Effector memory CD8-positive, alpha-beta T cell (primary cell): ENCODE measurements around the gene GRM2.

ENCODE experiments used
- ATAC-seq: fragments of 150-1000 bp; cut with Tn5 transposase; replicated peaks from 2 replicates; pipeline ENCODE4 v1.10.0; 2021; ENCODE audit warnings: mild to moderate bottlenecking, moderate library complexity
- DNase-seq, 3 experiments: peaks; one replicate each; pipeline ENCODE4 v3.0.0; 2021
- H3K27ac Mint-ChIP-seq, 2 donors: one replicate each; pipeline ENCODE4 v1.8.0; 2022; ENCODE audit warnings: mild to moderate bottlenecking in 2 of 2, mixed read lengths in 2 of 2, moderate library complexity in 2 of 2
- H3K27me3 Mint-ChIP-seq, 2 donors: one replicate each; pipeline ENCODE4 v1.8.0; 2022; ENCODE audit warnings: mixed read lengths in 2 of 2
- H3K36me3 Mint-ChIP-seq: one replicate; pipeline ENCODE4 v1.8.0; 2022; ENCODE audit warnings: mild to moderate bottlenecking, moderate library complexity, mixed read lengths; ENCODE audit not compliant: insufficient read depth
- H3K4me1 Mint-ChIP-seq, 2 donors: one replicate each; pipeline ENCODE4 v1.8.0; 2022; ENCODE audit warnings: low read depth in 2 of 2, mixed read lengths in 2 of 2
- H3K4me3 Mint-ChIP-seq, 2 donors: one replicate each; pipeline ENCODE4 v1.8.0; 2022; ENCODE audit warnings: mild to moderate bottlenecking in 2 of 2, mixed read lengths in 2 of 2, moderate library complexity in 2 of 2
- H3K9me3 Mint-ChIP-seq, 2 donors: one replicate each; pipeline ENCODE4 v1.8.0; 2022; ENCODE audit warnings: mixed read lengths in 2 of 2

Gene GRM2

DNA sequence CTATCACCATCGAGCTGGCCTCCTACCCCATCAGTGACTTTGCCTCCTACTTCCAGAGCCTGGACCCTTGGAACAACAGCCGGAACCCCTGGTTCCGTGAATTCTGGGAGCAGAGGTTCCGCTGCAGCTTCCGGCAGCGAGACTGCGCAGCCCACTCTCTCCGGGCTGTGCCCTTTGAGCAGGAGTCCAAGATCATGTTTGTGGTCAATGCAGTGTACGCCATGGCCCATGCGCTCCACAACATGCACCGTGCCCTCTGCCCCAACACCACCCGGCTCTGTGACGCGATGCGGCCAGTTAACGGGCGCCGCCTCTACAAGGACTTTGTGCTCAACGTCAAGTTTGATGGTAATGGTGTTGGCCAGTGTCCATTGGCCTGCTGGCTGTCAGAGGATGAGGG is 6.1 kb downstream of the GRM2 start:
- Mint-ChIP-seq H3K9me3 (peaks cover 0 to 2% of the 10 kb centered on the region in 2 donors), H3K36me3 (no peaks in the 10 kb centered on the region), H3K4me1 (peaks cover 4 to 9% of the 10 kb centered on the region in 2 donors), H3K27me3 (no peaks in the 10 kb centered on the region), H3K27ac (no peak overlapping the region), H3K4me3 (no peak overlapping the region)
- DNase-seq (no peak), ATAC-seq (no peak)

DNA sequence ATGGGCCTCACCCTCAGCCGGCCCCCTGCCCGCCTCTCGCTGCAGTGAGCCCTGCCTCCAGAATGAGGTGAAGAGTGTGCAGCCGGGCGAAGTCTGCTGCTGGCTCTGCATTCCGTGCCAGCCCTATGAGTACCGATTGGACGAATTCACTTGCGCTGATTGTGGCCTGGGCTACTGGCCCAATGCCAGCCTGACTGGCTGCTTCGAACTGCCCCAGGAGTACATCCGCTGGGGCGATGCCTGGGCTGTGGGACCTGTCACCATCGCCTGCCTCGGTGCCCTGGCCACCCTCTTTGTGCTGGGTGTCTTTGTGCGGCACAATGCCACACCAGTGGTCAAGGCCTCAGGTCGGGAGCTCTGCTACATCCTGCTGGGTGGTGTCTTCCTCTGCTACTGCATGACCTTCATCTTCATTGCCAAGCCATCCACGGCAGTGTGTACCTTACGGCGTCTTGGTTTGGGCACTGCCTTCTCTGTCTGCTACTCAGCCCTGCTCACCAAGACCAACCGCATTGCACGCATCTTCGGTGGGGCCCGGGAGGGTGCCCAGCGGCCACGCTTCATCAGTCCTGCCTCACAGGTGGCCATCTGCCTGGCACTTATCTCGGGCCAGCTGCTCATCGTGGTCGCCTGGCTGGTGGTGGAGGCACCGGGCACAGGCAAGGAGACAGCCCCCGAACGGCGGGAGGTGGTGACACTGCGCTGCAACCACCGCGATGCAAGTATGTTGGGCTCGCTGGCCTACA is 8.5 kb downstream of the GRM2 start:
- DNase-seq: no peak
- Mint-ChIP-seq H3K27ac (no peak overlapping the region), H3K4me3 (no peak overlapping the region), H3K36me3 (no peaks in the 10 kb centered on the region), H3K9me3 (no peaks in the 10 kb centered on the region), H3K27me3 (no peaks in the 10 kb centered on the region), H3K4me1 (peaks cover 12 to 16% of the 10 kb centered on the region in 2 donors)
- no peak for ATAC-seq

DNA sequence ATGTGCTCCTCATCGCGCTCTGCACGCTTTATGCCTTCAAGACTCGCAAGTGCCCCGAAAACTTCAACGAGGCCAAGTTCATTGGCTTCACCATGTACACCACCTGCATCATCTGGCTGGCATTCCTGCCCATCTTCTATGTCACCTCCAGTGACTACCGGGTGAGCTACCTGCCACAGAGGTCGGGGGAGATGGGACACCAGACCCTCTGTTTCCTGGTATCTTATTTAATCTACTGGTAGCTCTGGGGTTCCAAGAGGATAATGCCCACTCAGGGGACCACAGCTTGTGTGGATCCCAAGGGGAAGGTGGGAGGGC is 9.1 kb downstream of the GRM2 start:
- peak overlapping the region in 1 of 2 donors; percentile 69 for H3K27ac Mint-ChIP-seq
- ATAC-seq (no peak), DNase-seq (no peak)
- no peaks in the 10 kb centered on the region for H3K36me3 Mint-ChIP-seq
- no peak overlapping the region for H3K4me3 Mint-ChIP-seq
- H3K9me3 Mint-ChIP-seq: no peaks in the 10 kb centered on the region
- peaks cover 17 to 20% of the 10 kb centered on the region in 2 donors for H3K4me1 Mint-ChIP-seq
- H3K27me3 Mint-ChIP-seq: no peaks in the 10 kb centered on the region

DNA sequence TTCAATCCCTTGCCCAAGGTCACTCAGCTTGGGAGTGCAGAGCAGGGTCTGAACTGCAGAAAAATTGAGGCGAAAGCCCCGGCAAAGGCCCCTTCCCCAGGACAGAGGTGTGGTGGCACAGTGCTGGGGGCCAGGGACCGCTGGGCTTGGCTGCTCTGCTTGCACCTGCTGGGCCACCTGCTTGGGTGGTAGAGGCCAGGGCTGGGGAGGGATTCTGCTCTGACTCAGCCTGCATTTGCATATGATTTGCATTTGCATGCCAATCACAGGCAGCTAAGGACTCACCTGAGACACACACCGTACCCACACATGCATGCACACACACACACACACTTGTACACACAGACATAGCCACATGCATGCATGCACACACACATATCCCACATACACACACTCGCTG is 9.9 kb downstream of the GRM2 start:
- H3K27me3 Mint-ChIP-seq: no peaks in the 10 kb centered on the region
- no peak overlapping the region for H3K4me3 Mint-ChIP-seq
- no peak for DNase-seq
- no peak overlapping the region for H3K27ac Mint-ChIP-seq
- H3K9me3 Mint-ChIP-seq: no peaks in the 10 kb centered on the region
- H3K4me1 Mint-ChIP-seq: peaks cover 21 to 27% of the 10 kb centered on the region in 2 donors
- H3K36me3 Mint-ChIP-seq: no peaks in the 10 kb centered on the region
- no peak for ATAC-seq

DNA sequence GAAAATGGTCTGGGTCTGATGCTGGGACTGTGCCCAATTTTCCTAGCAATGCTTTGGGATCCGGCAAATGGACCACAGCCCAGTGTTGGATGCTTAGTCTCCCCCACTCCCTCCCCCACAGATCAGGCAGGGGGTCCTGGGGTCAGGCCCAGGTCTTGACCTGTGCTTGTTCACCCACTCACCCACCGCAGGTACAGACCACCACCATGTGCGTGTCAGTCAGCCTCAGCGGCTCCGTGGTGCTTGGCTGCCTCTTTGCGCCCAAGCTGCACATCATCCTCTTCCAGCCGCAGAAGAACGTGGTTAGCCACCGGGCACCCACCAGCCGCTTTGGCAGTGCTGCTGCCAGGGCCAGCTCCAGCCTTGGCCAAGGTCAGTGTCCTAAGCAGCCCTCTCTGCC is 10.6 kb downstream of the GRM2 start:
- Mint-ChIP-seq H3K27ac (no peak overlapping the region), H3K27me3 (no peaks in the 10 kb centered on the region), H3K36me3 (no peaks in the 10 kb centered on the region), H3K4me1 (peaks cover 21 to 31% of the 10 kb centered on the region in 2 donors), H3K4me3 (no peak overlapping the region), H3K9me3 (no peaks in the 10 kb centered on the region)
- DNase-seq (no peak), ATAC-seq (no peak)

DNA sequence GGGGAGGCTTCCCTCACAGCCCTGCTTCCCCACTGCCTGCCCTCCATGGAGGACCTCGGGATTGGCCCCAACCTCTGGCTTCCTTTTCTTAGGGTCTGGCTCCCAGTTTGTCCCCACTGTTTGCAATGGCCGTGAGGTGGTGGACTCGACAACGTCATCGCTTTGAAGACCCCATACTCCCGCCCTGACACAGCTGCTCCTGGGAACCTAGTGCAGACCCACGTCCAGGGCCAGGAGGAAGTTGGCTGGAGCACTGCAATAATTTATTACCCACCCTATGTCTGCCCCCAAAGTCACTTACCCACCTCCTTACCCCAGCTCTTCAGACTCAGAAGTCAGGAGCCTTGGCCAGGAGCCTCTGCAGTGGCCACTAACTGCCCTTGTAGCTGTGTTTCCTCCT is 11.1 kb downstream of the GRM2 start:
- Mint-ChIP-seq H3K27me3 (no peaks in the 10 kb centered on the region), H3K9me3 (no peaks in the 10 kb centered on the region), H3K36me3 (no peaks in the 10 kb centered on the region), H3K27ac (no peak overlapping the region), H3K4me3 (no peak overlapping the region), H3K4me1 (peaks cover 21 to 31% of the 10 kb centered on the region in 2 donors)
- DNase-seq (no peak), ATAC-seq (no peak)

DNA sequence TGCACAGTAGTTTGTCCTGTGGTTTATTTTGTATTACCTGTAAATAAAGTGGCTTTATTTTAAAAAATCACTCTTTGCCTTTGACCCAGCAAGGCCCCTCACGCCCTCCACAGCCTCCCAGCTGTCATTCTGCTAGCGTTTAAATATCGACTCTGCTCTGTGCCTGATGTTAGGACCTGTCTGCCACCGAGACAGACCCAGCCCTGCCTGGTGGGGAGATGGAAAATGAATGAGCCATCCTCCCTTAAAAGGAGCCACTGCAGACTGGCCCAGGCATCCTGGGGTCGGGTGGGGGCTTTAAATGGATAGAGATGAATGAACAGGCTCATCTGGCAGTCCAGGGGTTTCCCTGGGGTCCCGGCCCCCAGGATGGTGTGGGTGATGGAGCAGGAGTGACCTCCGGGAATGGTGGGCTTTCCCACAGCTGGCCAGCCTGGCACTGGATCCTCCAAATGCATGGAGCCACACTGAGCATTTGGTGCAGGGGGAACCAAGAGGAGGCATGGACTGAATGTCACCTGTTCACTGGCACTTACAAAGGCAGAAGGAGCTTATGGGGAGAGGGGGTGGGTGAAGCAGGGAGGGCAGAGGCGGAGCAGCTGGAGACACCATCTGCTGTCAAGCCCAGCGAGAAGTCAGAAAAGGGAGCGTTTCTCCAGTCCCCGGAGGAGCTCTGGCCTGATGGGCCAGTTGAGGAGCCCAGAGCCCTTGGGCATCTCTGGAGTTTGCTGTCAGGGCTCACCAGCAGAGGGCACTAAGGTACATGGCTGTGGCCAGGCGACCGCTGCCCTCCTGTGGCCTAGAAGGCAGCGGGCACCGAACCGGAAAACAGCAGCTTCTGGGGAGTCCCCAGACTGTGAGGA is 11.9 kb downstream of the GRM2 start:
- H3K36me3 Mint-ChIP-seq: no peaks in the 10 kb centered on the region
- DNase-seq (peak; percentile 16 to 32 (median 30)), ATAC-seq (peak; percentile 77)
- peaks cover 21 to 31% of the 10 kb centered on the region in 2 donors for H3K4me1 Mint-ChIP-seq
- H3K27ac Mint-ChIP-seq: peak overlapping the region in 1 of 2 donors; percentile 85
- peak overlapping the region in 1 of 2 donors; percentile 28 for H3K4me3 Mint-ChIP-seq
- no peaks in the 10 kb centered on the region for H3K9me3 Mint-ChIP-seq
- no peaks in the 10 kb centered on the region for H3K27me3 Mint-ChIP-seq

DNA sequence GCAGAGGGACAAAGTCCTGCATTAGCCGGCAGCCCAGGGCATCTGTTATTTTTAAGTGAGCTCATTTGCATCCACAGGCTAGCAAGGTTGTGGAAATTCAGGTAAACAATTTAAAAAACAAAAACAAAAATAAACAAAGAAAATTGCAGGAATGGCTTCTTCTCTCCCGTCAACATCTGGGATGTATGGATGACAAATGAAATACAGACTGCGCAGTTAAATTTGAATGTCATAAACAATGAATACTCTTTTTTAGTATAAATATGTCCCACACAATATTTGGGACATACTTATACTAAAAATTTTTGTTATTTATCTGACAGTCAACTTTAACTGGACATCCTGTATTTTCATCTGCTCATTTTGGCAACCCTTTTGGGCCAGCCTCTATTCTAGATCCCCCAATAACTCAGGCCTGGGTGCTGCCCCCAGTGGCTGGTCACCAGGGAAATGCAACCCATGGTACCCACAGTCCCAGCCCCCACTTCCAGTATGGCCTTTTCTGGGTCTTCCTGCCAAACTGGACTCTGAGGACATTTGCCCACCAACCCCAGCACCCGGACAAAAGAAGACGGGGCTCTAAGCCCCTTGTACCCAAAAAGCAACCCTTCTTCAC is 12.7 kb downstream of the GRM2 start:
- H3K9me3 Mint-ChIP-seq: no peaks in the 10 kb centered on the region
- H3K36me3 Mint-ChIP-seq: no peaks in the 10 kb centered on the region
- H3K4me3 Mint-ChIP-seq: no peak overlapping the region
- H3K27me3 Mint-ChIP-seq: no peaks in the 10 kb centered on the region
- no peak for ATAC-seq
- H3K4me1 Mint-ChIP-seq: peaks cover 21 to 31% of the 10 kb centered on the region in 2 donors
- peak overlapping the region in 1 of 2 donors; percentile 85 for H3K27ac Mint-ChIP-seq
- no peak for DNase-seq

DNA sequence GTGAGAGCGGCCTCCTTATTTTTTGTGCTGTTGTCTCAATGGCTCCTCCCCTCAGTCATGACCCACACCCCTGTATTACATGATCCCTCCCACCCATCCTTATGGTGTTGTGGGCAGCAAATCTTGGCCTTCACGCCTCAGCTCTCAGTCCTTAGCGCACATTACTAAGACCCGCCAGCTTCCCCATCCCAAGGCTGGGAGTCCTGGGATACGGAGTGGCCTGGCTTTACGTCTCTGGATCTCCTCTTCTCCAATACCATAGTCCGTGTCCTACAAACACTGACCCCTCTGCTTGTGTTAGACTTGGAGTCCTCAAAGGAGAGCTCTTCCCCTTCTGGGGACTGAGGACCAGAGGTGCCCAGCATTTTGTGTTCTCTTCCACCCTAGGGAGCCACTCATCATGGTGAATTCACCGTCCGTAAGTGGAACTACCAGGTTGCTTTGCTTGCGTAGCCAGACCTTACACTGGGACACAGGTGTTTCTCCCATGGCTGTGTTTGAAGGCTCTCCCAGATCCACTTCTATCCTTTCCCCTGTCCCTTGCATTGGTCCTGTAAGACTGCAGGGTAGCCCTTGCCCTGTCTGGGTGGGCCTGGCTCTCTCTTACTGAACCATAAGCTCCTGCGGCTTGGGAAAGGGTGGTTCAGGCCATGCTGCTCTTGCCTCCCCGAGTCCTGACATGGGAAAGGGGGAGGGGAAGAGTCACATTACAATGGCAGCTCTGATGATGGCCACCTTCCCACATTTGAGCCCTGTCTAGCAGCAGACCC is 13.6 kb downstream of the GRM2 start:
- Mint-ChIP-seq H3K9me3 (no peaks in the 10 kb centered on the region), H3K36me3 (no peaks in the 10 kb centered on the region), H3K27ac (peak overlapping the region; percentile 85 to 88), H3K4me3 (no peak overlapping the region), H3K4me1 (peaks cover 21 to 31% of the 10 kb centered on the region in 2 donors), H3K27me3 (no peaks in the 10 kb centered on the region)
- no peak for ATAC-seq
- no peak for DNase-seq

DNA sequence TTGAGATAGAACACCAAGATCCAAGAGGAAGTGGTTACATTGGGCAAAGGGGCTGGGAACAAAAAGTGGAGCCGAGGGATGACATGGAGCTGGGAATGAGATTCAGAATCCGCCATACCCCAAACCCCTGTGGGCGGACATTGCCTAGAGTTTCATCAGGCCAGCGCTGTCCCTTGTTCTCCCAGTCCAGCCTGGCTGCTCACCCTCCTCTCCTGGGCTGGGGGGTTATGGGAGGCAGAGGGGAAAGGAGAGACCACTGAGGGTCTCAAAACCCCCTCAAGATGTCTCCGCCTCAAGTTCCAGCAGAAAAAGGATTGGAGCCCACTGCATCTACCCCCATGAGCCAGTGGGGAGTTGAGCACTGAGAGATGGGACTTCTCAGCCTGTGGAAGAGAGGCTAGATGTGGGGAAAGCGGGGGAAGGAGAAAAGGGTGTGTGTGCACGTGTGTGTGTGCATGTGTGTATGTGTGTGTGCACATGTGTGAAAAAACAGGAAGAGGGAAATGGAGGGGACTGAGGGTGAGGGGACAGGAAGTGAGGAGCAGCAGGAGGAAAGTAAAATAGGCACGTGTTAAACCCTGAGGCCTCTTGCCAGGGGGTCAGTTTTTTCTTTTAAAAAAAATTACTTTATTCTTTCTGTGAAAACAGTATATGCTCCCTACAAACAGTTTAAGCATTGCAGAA is 14.3 kb downstream of the GRM2 start:
- Mint-ChIP-seq H3K9me3 (no peaks in the 10 kb centered on the region), H3K4me3 (no peak overlapping the region)
- no peak for ATAC-seq

DNA sequence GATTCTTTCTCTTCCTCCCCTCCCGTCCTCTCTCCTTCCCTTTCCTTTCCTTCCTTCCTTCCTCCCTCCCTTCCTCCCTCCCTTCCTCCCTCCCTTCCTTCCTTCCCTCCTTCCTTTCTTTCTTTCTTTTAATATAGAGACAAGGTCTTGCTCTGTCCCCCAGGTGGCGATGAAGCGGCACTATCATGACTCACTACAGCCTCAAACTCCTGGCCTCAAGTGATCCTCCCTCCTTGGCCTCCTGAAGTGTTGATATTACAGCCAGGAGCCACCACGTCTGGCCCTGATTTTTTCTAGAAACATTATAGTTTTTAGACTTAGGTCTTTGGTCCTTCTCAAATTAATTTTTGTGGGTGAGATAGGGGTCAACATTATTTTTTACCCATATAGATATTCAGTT is 15.5 kb downstream of the GRM2 start:
- Mint-ChIP-seq H3K9me3 (no peaks in the 10 kb centered on the region), H3K4me3 (no peak overlapping the region), H3K27me3 (no peaks in the 10 kb centered on the region), H3K36me3 (no peaks in the 10 kb centered on the region), H3K4me1 (peaks cover 21 to 31% of the 10 kb centered on the region in 2 donors), H3K27ac (peak overlapping the region; percentile 18 to 88)
- DNase-seq: no peak
- ATAC-seq: no peak

More for the DNA sequence above, 14.3 kb downstream of the GRM2 start:
- Mint-ChIP-seq H3K36me3 (no peaks in the 10 kb centered on the region), H3K4me1 (peaks cover 21 to 31% of the 10 kb centered on the region in 2 donors), H3K27ac (peak overlapping the region; percentile 85 to 88), H3K27me3 (no peaks in the 10 kb centered on the region)
- DNase-seq: no peak

DNA sequence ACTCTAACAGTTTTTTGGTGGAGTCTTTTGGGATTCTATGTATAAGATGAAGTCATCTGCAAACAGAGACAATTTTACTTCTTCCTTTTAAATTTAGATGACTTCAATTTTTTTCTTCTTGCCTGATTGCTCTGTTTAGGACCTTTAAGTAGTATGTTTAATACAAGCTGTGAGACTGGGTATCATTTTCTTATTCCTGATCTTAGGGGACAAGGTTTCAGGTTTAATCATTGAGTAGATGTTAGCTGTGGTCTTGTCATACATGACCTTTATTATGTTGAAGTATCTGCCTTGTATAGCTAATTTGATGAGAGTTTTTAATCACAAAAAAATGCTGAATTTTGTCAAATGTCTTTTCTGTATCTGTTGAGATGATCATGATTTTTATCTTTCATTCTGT is 20.6 kb downstream of the GRM2 start:
- no peak overlapping the region for H3K4me3 Mint-ChIP-seq
- H3K27me3 Mint-ChIP-seq: no peaks in the 10 kb centered on the region
- no peaks in the 10 kb centered on the region for H3K9me3 Mint-ChIP-seq
- no peaks in the 10 kb centered on the region for H3K36me3 Mint-ChIP-seq
- H3K4me1 Mint-ChIP-seq: peaks cover 0 to under 1% of the 10 kb centered on the region in 2 donors
- DNase-seq (no peak), ATAC-seq (no peak)
- peak overlapping the region in 1 of 2 donors; percentile 1 for H3K27ac Mint-ChIP-seq
